ENCODE data around the gene CIZ1.
"Not testable (repeated sequence)": the region's sequence is repeated elsewhere in the genome, so short reads cannot be mapped to it uniquely, and the experiment has no call there.

CIZ1 gene

GRCh38 chr9:128145536-128145935, 45.8 kb downstream of the CIZ1 start:
- no peak for DNase-seq (ENCODE audit: low read depth)

GRCh38 chr9:128144239-128145181, 46.9 kb downstream of the CIZ1 start:
- no peak for DNase-seq (ENCODE audit: low read depth)

DNA sequence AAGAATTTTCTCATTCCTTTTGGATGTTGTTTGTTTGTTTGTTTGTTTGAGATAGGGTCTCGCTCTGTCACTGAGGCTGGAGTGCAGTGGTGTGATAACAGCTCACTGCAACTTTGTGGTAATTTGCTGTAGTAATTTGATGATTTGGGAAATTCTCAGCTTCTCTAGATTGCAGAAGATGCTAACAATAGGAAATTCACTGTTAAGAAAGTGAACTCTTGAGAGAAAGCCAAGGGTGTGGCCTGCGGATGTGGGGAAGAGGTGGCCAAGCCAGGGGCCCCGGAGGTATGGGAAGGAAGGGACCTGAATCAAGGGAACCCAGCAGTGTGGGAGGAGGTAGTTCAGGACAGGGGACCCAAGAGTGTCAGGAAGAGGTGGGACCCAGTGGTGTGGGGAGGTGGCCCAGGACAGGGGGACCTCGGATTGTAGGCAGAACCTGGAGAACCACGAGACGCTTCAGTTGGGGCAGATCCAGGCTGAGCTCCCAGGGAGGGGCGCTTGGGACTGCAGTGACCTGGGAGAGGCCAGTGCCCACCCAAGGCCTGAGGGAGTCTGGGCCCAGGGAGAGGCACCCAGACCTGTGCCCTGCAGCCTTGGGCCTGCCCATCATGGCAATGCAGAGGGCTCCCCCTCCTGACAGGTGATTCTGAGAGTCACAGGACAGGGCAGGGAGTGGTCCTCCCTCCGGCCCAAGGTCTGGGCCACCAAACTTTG, 47.7 kb downstream of the CIZ1 start:
- DNase-seq (ENCODE audit: low read depth), result no peak

GRCh38 chr9:128142596-128142995, 48.8 kb downstream of the CIZ1 start:
- DNase-seq (ENCODE audit: low read depth), result no peak

GRCh38 chr9:128142061-128142460, 49.3 kb downstream of the CIZ1 start:
- DNase-seq (ENCODE audit: low read depth), result no peak

DNA sequence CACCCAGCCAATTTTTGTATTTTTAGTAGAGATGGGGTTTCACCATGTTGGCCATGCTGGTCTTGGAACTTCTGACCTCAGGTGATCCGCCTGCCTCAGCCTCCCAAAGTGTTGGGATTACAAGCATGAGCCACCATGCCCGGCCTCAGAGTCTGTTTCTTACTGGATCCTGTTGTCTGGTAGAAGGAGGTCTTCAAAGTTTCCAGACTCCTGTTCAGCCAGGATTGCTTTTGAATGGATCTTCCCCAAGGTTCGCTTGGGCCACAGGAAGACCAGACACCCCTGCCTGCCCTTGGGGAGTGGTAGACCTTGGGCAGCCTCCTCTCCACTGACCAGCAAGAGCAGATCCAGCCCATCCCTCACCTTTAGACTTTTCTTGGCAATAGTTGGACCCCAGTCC, 49.8 kb downstream of the CIZ1 start:
- DNase-seq (ENCODE audit: low read depth), result no peak

DNA sequence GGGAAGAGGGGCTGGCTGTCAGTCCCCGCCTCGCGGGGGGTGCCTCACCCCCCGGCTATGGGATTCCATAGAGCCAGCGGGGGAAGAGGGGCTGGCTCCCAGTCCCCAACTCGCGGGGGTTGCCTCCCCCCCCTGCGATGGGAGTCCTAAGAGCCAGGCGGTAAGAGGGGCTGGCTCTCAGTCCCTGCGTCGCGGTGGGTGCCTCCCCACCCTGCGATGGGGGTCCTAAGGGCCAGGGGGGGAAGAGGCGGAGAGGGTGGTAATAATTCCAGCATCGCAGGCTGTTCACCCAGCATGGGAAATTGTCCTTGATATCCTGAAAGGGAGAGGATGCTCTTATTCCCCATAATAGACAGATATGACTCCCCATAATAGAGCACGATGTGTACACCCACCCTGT, 51.8 kb downstream of the CIZ1 start:
- DNase-seq (ENCODE audit: low read depth), result no peak

DNA sequence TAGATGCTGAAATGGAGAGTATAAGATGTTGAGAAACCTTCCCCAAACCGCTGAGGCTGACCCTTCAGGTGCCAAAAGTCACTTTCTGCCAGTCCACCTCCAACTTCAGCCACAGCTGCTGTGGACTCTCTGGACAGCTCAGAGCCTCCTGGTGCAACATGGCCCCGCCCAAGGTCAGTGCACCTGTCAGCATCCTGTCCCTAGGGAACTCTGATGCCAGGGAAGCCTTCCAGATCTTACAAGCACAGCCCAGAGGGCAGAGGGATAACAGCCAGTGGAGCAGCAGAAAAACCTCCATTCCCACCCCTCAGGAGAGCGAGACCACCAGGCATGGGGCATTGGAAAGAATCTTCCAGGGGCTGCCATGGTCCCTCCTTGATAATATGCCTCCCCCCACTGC, 53.4 kb downstream of the CIZ1 start:
- no peak for DNase-seq (ENCODE audit: low read depth)

- DNase-seq (ENCODE audit: low read depth), result no peak
Observed at GRCh38 chr9:128136816-128137793, 54.3 kb downstream of the CIZ1 start.

DNA sequence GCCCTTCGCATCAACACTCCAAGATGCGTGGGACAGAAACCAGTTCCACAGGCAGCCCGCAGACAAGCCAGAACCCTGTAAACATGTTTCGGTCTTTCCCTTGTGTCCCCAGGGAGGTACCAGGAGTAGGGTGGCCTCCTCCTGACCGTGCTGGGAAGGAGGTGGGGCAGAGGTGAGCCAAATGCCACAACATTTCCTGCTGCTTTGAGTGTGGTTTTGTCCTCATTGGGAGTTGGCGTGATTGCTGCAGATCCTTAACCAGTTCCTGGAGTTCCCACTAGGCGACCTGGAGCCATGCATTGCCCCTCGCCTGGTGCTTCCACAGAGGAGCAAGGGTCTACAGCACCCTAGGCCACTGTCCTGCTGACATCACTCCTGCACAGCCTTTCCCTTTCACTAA, 55.8 kb downstream of the CIZ1 start:
- not testable (repeated sequence) for DNase-seq (ENCODE audit: low read depth)

GRCh38 chr9:128132139-128132538, 59.2 kb downstream of the CIZ1 start:
- not testable (repeated sequence) for DNase-seq (ENCODE audit: low read depth)

DNA sequence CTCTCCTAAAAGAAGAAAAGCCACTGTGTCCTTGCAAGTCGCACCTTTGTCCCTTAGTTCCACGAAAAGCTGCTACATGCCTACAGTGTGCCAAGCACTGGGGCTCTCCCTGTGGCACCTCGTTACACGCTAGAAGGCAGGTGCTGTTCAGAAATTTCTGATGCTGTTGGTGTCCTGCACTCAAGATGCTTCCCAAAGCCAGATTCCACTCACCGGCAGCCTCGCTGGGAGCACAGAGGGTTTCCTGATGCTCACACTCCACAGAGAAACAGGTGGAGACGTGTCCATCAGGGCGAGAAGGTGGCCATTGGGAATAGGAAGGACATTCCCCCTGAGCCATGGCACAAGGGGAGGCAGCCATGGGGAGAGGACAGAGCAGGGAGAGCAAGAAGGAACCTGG, 60.0 kb downstream of the CIZ1 start:
- not testable (repeated sequence) for DNase-seq (ENCODE audit: low read depth)

DNA sequence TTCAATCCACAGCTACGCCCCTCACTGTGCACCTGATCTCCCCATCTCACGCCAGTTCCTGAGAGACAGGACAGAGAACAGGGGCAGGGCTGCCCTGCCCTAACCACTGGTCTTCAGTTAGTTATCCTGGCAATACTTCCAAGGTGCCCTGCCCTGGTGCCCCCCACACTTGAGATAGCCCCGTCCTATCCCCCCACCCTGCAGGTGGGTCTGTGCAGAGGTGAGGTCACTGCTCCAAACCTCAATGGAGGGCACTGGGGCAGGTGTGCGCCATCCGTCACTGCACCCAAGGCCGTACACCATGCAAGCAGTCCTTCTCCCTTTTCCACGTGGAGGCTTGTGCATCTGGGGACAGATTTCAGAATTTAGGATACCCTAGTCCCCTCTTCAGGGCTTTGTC, 60.7 kb downstream of the CIZ1 start:
- DNase-seq (ENCODE audit: low read depth), result not testable (repeated sequence)

- peak; percentile 49 for DNase-seq (ENCODE audit: low read depth)
Observed at GRCh38 chr9:128129976-128130590, 61.3 kb downstream of the CIZ1 start.

- DNase-seq (ENCODE audit: low read depth), result no peak
Observed at GRCh38 chr9:128128836-128129590, 62.4 kb downstream of the CIZ1 start.

- peak; percentile 76 for DNase-seq (ENCODE audit: low read depth)
Observed at GRCh38 chr9:128127990-128128835, 63.2 kb downstream of the CIZ1 start.

DNA sequence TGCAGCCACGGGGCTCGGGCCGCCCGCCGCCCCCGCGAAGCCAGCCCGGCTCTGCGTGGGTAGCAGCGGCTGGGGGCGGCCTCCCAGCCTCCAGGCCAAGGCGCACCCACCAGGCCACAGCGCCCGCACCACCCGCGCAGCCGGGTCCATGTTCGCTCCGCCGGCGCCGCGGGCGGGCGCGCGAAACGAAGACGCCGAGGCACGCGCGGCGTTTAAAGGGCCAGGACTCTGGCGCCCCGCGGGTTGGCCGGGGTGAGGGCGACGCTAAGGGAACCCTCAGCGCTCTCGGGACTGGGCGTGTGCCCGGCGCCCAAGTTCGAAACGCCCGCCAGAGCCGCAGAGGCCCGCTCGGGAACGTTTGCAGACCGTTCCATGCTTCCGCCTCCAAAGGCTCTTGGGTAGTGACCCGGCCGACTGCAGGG, 63.8 kb downstream of the CIZ1 start, which contains the start of gene PTGES2:
Gene PTGES2 (minus strand): TSS at position 162 of the 422 bp plus-strand sequence. CDS start 12 bp downstream, at position 150.
- DNase-seq (ENCODE audit: low read depth), result peak; percentile 69

DNA sequence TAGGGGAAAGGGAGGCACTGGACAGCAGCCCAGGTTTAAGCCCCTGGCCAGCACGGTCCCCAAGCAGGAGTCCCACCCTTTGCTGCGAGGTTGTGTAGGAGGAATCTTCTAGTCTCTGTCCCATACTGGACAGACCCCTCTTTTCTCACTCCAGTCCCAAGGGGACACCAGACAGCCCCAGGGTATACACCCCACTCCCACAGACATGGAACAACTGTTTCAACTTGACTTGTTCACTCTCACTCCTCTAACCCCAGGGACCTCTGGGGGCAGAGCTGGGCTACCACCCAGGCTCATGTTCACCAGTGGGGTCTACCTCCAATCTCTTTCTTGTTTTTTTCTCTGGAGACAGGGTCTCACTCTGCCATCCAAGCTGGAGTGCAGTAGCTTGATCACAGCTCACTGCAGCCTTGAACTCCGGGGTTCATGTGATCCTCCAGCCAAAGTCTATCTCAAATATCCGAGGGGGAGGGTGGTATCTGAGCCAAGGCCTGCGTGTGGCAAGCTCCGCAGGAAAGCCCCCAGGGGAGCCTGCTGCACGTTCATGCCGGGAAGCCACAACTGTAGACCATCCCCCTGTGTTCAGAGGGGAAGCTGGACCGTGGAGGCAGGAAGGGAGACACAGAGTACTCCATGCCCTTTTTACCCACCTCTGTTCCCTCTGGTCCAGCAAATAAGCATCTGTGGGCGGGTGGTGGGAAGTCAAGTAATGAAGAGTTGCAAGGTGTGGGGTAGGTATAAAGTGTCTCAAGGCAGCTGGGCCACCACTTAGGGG, 65.6 kb downstream of the CIZ1 start:
- no peak for DNase-seq (ENCODE audit: low read depth)
